Stimulated activated CD8-positive, alpha-beta memory T cell treated with anti-CD3 and anti-CD28 coated beads, Interleukin-12 subunit alpha, Interleukin-12 subunit beta, amount 100 ng/mL, for 4 hours (primary cell): ENCODE measurements around the gene ANKH.

Experiments
- DNase-seq: peaks from one replicate; pipeline ENCODE4 v3.0.0-alpha.2; 2020; ENCODE audit warnings: low read depth

ANKH gene

GRCh38 chr5:14760548-14761002, 111.0 kb downstream of the ANKH start:
- DNase-seq = no peak

- DNase-seq = no peak
Measured at GRCh38 chr5:14759744-14760547, 111.6 kb downstream of the ANKH start.

- no peak for DNase-seq
Measured at GRCh38 chr5:14757850-14758249, 113.7 kb downstream of the ANKH start.

- no peak for DNase-seq
Measured at GRCh38 chr5:14756478-14756877, 115.1 kb downstream of the ANKH start.

- no peak for DNase-seq
Measured at GRCh38 chr5:14753947-14754346, 117.6 kb downstream of the ANKH start.

GRCh38 chr5:14753292-14753691, 118.3 kb downstream of the ANKH start:
- no peak for DNase-seq

GRCh38 chr5:14752497-14753071, 119.0 kb downstream of the ANKH start:
- DNase-seq = no peak

- DNase-seq = no peak
Measured at GRCh38 chr5:14750712-14751111, 120.9 kb downstream of the ANKH start.

GRCh38 chr5:14749579-14750101, 121.9 kb downstream of the ANKH start:
- no peak for DNase-seq

GRCh38 chr5:14748180-14748900, 123.2 kb downstream of the ANKH start:
- DNase-seq = no peak

GRCh38 chr5:14745753-14746152, 125.8 kb downstream of the ANKH start:
- peak; percentile 13 for DNase-seq

GRCh38 chr5:14745188-14745563, 126.4 kb downstream of the ANKH start:
- no peak for DNase-seq

GRCh38 chr5:14744296-14745187, 127.0 kb downstream of the ANKH start:
- DNase-seq = no peak

GRCh38 chr5:14743601-14744295, 127.8 kb downstream of the ANKH start:
- DNase-seq = no peak

GRCh38 chr5:14742498-14742897, 129.1 kb downstream of the ANKH start:
- no peak for DNase-seq

- DNase-seq = no peak
Measured at GRCh38 chr5:14741801-14742440, 129.7 kb downstream of the ANKH start.

GRCh38 chr5:14741131-14741530, 130.4 kb downstream of the ANKH start:
- no peak for DNase-seq

- no peak for DNase-seq
Measured at GRCh38 chr5:14739981-14740380, 131.6 kb downstream of the ANKH start.

GRCh38 chr5:14739538-14739937, 132.0 kb downstream of the ANKH start:
- no peak for DNase-seq

GRCh38 chr5:14738050-14738449, 133.5 kb downstream of the ANKH start:
- no peak for DNase-seq

- DNase-seq = no peak
Measured at GRCh38 chr5:14737291-14737690, 134.3 kb downstream of the ANKH start.
